GM20431 (cell line): ENCODE measurements around the gene IFI27L1.

Experiments used
- in situ Hi-C: fragments of 300-500 bp; cut with MseI, MboI; formaldehyde crosslinking; loops from one replicate; pipeline ENCODE4 v1.15.0; 2020; ENCODE audit warnings: low sequenced_read_pairs; ENCODE audit not compliant: unreplicated experiment

Gene IFI27L1

GRCh38 chr14:94112513-94113063, 31.5 kb downstream of the IFI27L1 start:
- in situ Hi-C loops, result no loop called here

GRCh38 chr14:94113073-94113472, 32.0 kb downstream of the IFI27L1 start:
- in situ Hi-C loops, result no loop called here

GRCh38 chr14:94113490-94113889, 32.4 kb downstream of the IFI27L1 start:
- in situ Hi-C loops, result no loop called here

- in situ Hi-C loops, result no loop called here
These were observed 32.9 kb downstream of the IFI27L1 start for GRCh38 chr14:94113908-94114588.

GRCh38 chr14:94114589-94115057, 33.5 kb downstream of the IFI27L1 start:
- in situ Hi-C loops, result no loop called here

GRCh38 chr14:94115058-94115591, 34.0 kb downstream of the IFI27L1 start:
- in situ Hi-C loops, result no loop called here

GRCh38 chr14:94115631-94116030, 34.5 kb downstream of the IFI27L1 start:
- in situ Hi-C loops, result no loop called here

- in situ Hi-C loops, result no loop called here
These were observed 35.6 kb downstream of the IFI27L1 start for GRCh38 chr14:94116701-94117100.

GRCh38 chr14:94117856-94118255, 36.7 kb downstream of the IFI27L1 start:
- in situ Hi-C loops, result no loop called here

- in situ Hi-C loops, result no loop called here
These were observed 38.0 kb downstream of the IFI27L1 start for GRCh38 chr14:94119071-94119470.

GRCh38 chr14:94120667-94121340, 39.7 kb downstream of the IFI27L1 start:
- in situ Hi-C loops, result no loop called here

GRCh38 chr14:94121485-94121884, 40.4 kb downstream of the IFI27L1 start:
- in situ Hi-C loops, result no loop called here

- in situ Hi-C loops, result no loop called here
These were observed 41.3 kb downstream of the IFI27L1 start for GRCh38 chr14:94122438-94122837.

GRCh38 chr14:94123296-94123695, 42.2 kb downstream of the IFI27L1 start:
- in situ Hi-C loops, result no loop called here

- in situ Hi-C loops, result no loop called here
These were observed 42.8 kb downstream of the IFI27L1 start for GRCh38 chr14:94123868-94124267.

GRCh38 chr14:94124582-94125377, 43.7 kb downstream of the IFI27L1 start:
- in situ Hi-C loops, result no loop called here

- in situ Hi-C loops, result no loop called here
These were observed 44.7 kb downstream of the IFI27L1 start for GRCh38 chr14:94125659-94126418.

- in situ Hi-C loops, result no loop called here
These were observed 45.2 kb downstream of the IFI27L1 start for GRCh38 chr14:94126419-94126677.

- in situ Hi-C loops, result no loop called here
These were observed 45.7 kb downstream of the IFI27L1 start for GRCh38 chr14:94126800-94127199.

- in situ Hi-C loops, result no loop called here
These were observed 46.2 kb downstream of the IFI27L1 start for GRCh38 chr14:94127330-94127729.
